HG03565 (cell line): ENCODE measurements around the gene MTOR.
"Not testable (repeated sequence)": the region's sequence is repeated elsewhere in the genome, so short reads cannot be mapped to it uniquely, and the experiment has no call there.

Experiments
- ATAC-seq: cut with Tn5 transposase; IDR thresholded peaks from one replicate; pipeline ENCODE4 v1.9.1; 2021; ENCODE audit warnings: mild to moderate bottlenecking, moderate library complexity; ENCODE audit not compliant: unreplicated experiment

MTOR gene

GRCh38 chr1:11187000-11187399, 75.4 kb downstream of the MTOR start:
- ATAC-seq, result no peak

GRCh38 chr1:11184973-11185372, 77.4 kb downstream of the MTOR start:
- ATAC-seq, result no peak

- no peak for ATAC-seq
These were observed 79.5 kb downstream of the MTOR start for GRCh38 chr1:11182884-11183283.

GRCh38 chr1:11180342-11180744, 82.0 kb downstream of the MTOR start:
- ATAC-seq, result no peak

GRCh38 chr1:11179749-11180148, 82.6 kb downstream of the MTOR start:
- not testable (repeated sequence) for ATAC-seq

GRCh38 chr1:11179125-11179524, 83.2 kb downstream of the MTOR start:
- no peak for ATAC-seq

GRCh38 chr1:11178021-11179015, 84.0 kb downstream of the MTOR start:
- ATAC-seq, result no peak

- ATAC-seq, result no peak
These were observed 86.2 kb downstream of the MTOR start for GRCh38 chr1:11176081-11176706.

- no peak for ATAC-seq
These were observed 86.9 kb downstream of the MTOR start for GRCh38 chr1:11175461-11175860.

- no peak for ATAC-seq
These were observed 87.9 kb downstream of the MTOR start for GRCh38 chr1:11174261-11174942.

GRCh38 chr1:11170102-11170501, 92.2 kb downstream of the MTOR start:
- no peak for ATAC-seq

- ATAC-seq, result no peak
These were observed 93.1 kb downstream of the MTOR start for GRCh38 chr1:11169202-11169601.

GRCh38 chr1:11168731-11169130, 93.6 kb downstream of the MTOR start:
- ATAC-seq, result no peak

- not testable (repeated sequence) for ATAC-seq
These were observed 95.6 kb downstream of the MTOR start for GRCh38 chr1:11166744-11167143.

GRCh38 chr1:11162752-11163151, 99.6 kb downstream of the MTOR start:
- not testable (repeated sequence) for ATAC-seq

GRCh38 chr1:11158720-11159321, 103.5 kb downstream of the MTOR start:
- ATAC-seq, result no peak

GRCh38 chr1:11158291-11158690, 104.1 kb downstream of the MTOR start:
- no peak for ATAC-seq

GRCh38 chr1:11157867-11158266, 104.5 kb downstream of the MTOR start:
- ATAC-seq, result no peak

GRCh38 chr1:11157394-11157793, 105.0 kb downstream of the MTOR start:
- no peak for ATAC-seq

- ATAC-seq, result no peak
These were observed 105.4 kb downstream of the MTOR start for GRCh38 chr1:11156963-11157362.

- no peak for ATAC-seq
These were observed 105.9 kb downstream of the MTOR start for GRCh38 chr1:11156441-11156840.
